SJCRH30 (cell line): ENCODE data around the gene KRTAP1-4. TPM values are rescaled to one million over a fixed set of nuclear protein-coding genes. Genes with fewer than 3 reads are reported as not detected.

Source experiments
- DNase-seq, 2 experiments: peaks; one replicate each; pipeline ENCODE4 v3.0.0-alpha.2; 2015 to 2020
- H3K27ac ChIP-seq: fragments of 250-450 bp; sonication (Bioruptor Pico); 2 replicates; pipeline ENCODE4 v1.5.1; 2020; ENCODE audit warnings: mild to moderate bottlenecking, moderate library complexity
- H3K27me3 ChIP-seq: fragments of 250-450 bp; sonication (Bioruptor Pico); 2 replicates; pipeline ENCODE4 v1.5.1; 2020; ENCODE audit warnings: mild to moderate bottlenecking, moderate library complexity
- H3K36me3 ChIP-seq: fragments of 250-450 bp; sonication (Bioruptor Pico); 2 replicates; pipeline ENCODE4 v1.5.1; 2020; ENCODE audit warnings: mild to moderate bottlenecking, moderate library complexity
- H3K4me1 ChIP-seq: fragments of 250-450 bp; sonication (Bioruptor Pico); 2 replicates; pipeline ENCODE4 v1.5.1; 2020; ENCODE audit warnings: mild to moderate bottlenecking, moderate library complexity
- H3K4me3 ChIP-seq: fragments of 250-450 bp; sonication (Bioruptor Pico); 2 replicates; pipeline ENCODE4 v1.5.1; 2020; ENCODE audit warnings: mild to moderate bottlenecking, moderate library complexity
- H3K9me3 ChIP-seq: fragments of 250-450 bp; sonication (Bioruptor Pico); replicated peaks from 2 replicates; pipeline ENCODE4 v1.5.1; 2020; ENCODE audit warnings: mild to moderate bottlenecking, moderate library complexity
- total RNA-seq: library from RNA; depleted of rRNA; stranded (reverse); fragments of >200 nt; shearing (Covaris generic); gene quantifications from 2 replicates; pipeline ENCODE4 v1.2.3, GENCODE V29; 2014

Gene KRTAP1-4
- total RNA-seq, 1 experiment from 2014 or later, result not detected

GRCh38 chr17:41024697-41025096 lies 5.3 kb downstream of the KRTAP1-4 start:
- DNase-seq, result no peak
- H3K9me3 ChIP-seq, result 0 out of 2 replicates have a peak, but pooled peaks cover 5% of the 10 kb centered on the region
- H3K4me3 ChIP-seq, result no peak overlapping the region
- H3K36me3 ChIP-seq, result no peaks in the 10 kb centered on the region
- H3K4me1 ChIP-seq, result no peaks in the 10 kb centered on the region
- no peaks in the 10 kb centered on the region for H3K27me3 ChIP-seq
- H3K27ac ChIP-seq, result no peak overlapping the region

GRCh38 chr17:41020336-41020735 lies 9.7 kb downstream of the KRTAP1-4 start:
- DNase-seq, result no peak
- Histone ChIP-seq H3K4me3 (no peak overlapping the region), H3K36me3 (no peaks in the 10 kb centered on the region), H3K27me3 (no peaks in the 10 kb centered on the region), H3K9me3 (0 out of 2 replicates have a peak, but pooled peaks cover 5% of the 10 kb centered on the region), H3K4me1 (no peaks in the 10 kb centered on the region), H3K27ac (no peak overlapping the region)

DNA sequence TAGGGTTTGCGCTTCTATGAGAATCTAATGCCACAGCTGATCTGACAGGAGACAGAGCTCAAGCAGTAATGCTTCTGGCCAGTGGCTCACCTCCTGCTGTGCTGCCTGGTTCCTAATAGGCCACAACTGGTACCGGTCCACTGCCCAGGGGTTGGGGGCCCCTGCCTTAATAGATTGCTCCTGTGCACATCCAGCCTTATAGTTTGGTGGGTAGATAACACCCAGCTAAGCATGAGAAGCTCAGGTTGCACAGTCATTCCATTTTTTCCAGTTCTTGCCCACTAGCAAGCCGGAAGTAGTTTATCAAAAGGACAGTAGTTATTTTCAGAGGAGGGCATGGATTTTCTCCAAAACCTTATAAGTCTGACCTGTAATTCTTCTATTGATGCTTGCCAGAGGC lies 10.6 kb downstream of the KRTAP1-4 start:
- H3K9me3 ChIP-seq, result 0 out of 2 replicates have a peak, but pooled peaks cover 5% of the 10 kb centered on the region
- DNase-seq, result no peak
- no peak overlapping the region for H3K27ac ChIP-seq
- no peaks in the 10 kb centered on the region for H3K27me3 ChIP-seq
- no peaks in the 10 kb centered on the region for H3K36me3 ChIP-seq
- no peaks in the 10 kb centered on the region for H3K4me1 ChIP-seq
- H3K4me3 ChIP-seq, result no peak overlapping the region

GRCh38 chr17:41018541-41018940 lies 11.5 kb downstream of the KRTAP1-4 start:
- Histone ChIP-seq H3K4me3 (no peak overlapping the region), H3K4me1 (peaks cover 8% of the 10 kb centered on the region), H3K27me3 (no peaks in the 10 kb centered on the region), H3K9me3 (0 out of 2 replicates have a peak, but pooled peaks cover 5% of the 10 kb centered on the region), H3K27ac (no peak overlapping the region), H3K36me3 (no peaks in the 10 kb centered on the region)
- no peak for DNase-seq

DNA sequence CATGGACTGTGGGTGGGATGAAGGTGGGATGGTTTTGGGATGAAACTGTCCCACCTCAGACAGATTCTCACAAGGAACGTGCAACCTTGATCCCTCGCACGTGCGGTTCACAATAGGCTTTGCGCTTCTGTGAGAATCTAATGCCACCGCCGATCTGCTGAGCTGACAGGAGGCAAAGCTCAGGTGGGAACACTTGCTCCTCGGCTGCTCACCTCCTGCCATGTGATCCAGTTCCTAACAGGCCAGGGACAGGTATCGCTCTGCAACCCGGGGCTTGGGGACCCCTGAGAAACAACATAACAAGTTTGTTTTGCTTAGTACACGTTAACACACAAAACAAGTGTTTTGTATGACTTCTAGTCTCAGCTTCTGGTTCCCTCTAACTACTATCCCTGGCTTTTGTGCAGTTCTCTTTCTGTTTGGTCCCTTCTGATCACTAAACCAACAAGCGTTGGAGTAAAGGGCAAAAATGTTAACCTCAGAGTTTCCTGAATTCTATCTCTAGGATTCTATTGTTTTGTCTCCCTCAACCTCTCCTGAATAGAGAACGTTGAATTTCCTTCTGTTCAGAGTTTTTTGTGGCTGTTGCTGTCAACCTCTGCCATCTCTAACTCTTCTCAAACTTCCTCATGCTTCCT lies 13.3 kb downstream of the KRTAP1-4 start:
- H3K4me1 ChIP-seq, result peaks cover 17% of the 10 kb centered on the region
- H3K27ac ChIP-seq, result no peak overlapping the region
- H3K9me3 ChIP-seq, result no peaks in the 10 kb centered on the region
- H3K36me3 ChIP-seq, result no peaks in the 10 kb centered on the region
- no peaks in the 10 kb centered on the region for H3K27me3 ChIP-seq
- no peak overlapping the region for H3K4me3 ChIP-seq
- DNase-seq, result no peak

DNA sequence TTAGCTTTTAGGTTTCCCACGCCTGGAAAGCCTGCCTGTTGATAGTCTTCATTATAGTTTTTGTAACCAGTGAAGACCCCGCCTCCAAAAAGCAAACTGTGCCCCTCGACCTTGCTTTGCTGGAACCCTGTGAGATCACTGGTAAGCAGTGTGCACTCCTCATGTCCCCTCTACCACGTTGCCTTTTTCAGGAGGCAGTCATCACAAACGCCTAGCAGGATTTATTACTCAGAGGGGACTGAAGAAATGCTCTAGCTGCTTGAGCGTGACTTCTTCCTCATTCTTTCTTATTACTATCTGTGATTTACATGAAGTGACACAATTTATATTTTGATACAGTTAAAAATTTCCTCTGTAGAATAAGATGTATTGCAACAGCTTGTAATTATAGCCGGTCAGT lies 14.5 kb downstream of the KRTAP1-4 start:
- no peak overlapping the region for H3K4me3 ChIP-seq
- no peaks in the 10 kb centered on the region for H3K9me3 ChIP-seq
- H3K4me1 ChIP-seq, result peaks cover 17% of the 10 kb centered on the region
- H3K27ac ChIP-seq, result no peak overlapping the region
- DNase-seq, result no peak
- no peaks in the 10 kb centered on the region for H3K36me3 ChIP-seq
- no peaks in the 10 kb centered on the region for H3K27me3 ChIP-seq

DNA sequence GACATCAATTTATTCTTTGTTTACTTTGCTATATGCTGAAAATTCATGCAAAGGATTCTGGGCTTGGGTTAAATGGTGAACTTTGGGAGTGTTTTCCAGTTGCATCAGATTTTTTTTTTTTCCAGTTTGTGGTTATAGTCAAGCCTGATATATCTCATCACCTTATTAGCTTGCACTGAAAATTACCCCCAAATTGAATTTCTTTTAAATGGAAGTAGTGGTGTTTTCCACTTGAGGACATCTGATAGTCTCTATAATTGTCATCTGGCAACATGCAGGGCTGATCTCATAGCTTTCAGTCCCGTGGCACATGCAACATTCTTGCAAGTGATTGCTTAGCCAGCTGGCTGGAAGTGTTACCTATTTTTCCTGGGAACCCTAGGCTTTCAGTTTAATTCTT lies 16.4 kb downstream of the KRTAP1-4 start:
- no peaks in the 10 kb centered on the region for H3K9me3 ChIP-seq
- H3K36me3 ChIP-seq, result no peaks in the 10 kb centered on the region
- H3K4me3 ChIP-seq, result no peak overlapping the region

GRCh38 chr17:41013181-41013580 lies 16.8 kb downstream of the KRTAP1-4 start:
- Histone ChIP-seq H3K27ac (peak overlapping the region; percentile 55), H3K36me3 (no peaks in the 10 kb centered on the region), H3K9me3 (no peaks in the 10 kb centered on the region), H3K27me3 (no peaks in the 10 kb centered on the region), H3K4me1 (peaks cover 17% of the 10 kb centered on the region), H3K4me3 (no peak overlapping the region)
- DNase-seq, result no peak

More for the DNA sequence above, 16.4 kb downstream of the KRTAP1-4 start:
- Histone ChIP-seq H3K27ac (peak overlapping the region; percentile 55; the same call in 1 of the 2 replicates), H3K4me1 (peaks cover 17% of the 10 kb centered on the region), H3K27me3 (no peaks in the 10 kb centered on the region)
- peak; percentile 24 to 49 for DNase-seq

DNA sequence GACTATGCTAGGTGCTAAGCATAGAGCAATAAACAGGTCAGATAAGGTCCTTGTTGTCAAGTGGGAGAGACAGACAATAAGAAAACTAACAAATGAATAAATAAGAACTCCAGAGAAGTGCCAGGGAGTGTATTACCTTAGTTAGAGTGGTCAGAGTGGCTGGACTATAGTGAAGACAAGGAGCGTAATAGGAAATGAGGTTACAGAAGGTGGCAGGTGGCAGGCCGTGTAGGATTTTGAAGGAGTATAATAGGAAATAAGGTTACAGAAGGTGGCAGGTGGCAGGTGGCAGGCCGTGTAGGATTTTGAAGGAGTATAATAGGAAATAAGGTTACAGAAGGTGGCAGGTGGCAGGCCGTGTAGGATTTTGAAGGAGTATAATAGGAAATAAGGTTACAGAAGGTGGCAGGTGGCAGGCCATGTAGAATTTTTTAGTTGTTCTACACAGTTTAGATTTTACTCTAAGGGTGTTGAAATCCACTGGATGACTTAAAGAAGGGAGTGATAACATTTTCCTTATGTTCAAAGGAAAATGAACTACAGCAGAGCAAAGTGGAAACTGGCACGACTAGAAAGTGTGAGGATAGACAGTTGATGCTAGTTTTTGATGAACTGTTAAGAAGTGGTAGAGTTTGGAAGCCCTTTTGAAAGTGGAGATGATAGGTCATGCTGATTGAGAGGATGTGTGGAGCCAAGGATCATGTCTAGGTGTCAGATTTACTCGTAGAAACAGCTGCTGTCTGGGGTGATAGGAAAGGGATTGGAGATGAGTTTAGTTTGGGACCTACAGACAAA lies 17.5 kb downstream of the KRTAP1-4 start:
- Histone ChIP-seq H3K27me3 (no peaks in the 10 kb centered on the region), H3K27ac (peak overlapping the region; percentile 55), H3K4me3 (no peak overlapping the region), H3K9me3 (no peaks in the 10 kb centered on the region), H3K36me3 (no peaks in the 10 kb centered on the region), H3K4me1 (peaks cover 17% of the 10 kb centered on the region)
- peak; percentile 21 to 71 for DNase-seq

- H3K9me3 ChIP-seq, result no peaks in the 10 kb centered on the region
- H3K4me3 ChIP-seq, result no peak overlapping the region
- DNase-seq, result no peak
- no peaks in the 10 kb centered on the region for H3K36me3 ChIP-seq
- peaks cover 17% of the 10 kb centered on the region for H3K4me1 ChIP-seq
- no peak overlapping the region for H3K27ac ChIP-seq
- no peaks in the 10 kb centered on the region for H3K27me3 ChIP-seq
These were observed 19.6 kb downstream of the KRTAP1-4 start for GRCh38 chr17:41010441-41010840.

- Histone ChIP-seq H3K27ac (no peak overlapping the region), H3K9me3 (no peaks in the 10 kb centered on the region), H3K36me3 (no peaks in the 10 kb centered on the region), H3K27me3 (no peaks in the 10 kb centered on the region), H3K4me3 (no peak overlapping the region), H3K4me1 (peaks cover 17% of the 10 kb centered on the region)
- no peak for DNase-seq
These were observed 20.1 kb downstream of the KRTAP1-4 start for GRCh38 chr17:41009936-41010335.

DNA sequence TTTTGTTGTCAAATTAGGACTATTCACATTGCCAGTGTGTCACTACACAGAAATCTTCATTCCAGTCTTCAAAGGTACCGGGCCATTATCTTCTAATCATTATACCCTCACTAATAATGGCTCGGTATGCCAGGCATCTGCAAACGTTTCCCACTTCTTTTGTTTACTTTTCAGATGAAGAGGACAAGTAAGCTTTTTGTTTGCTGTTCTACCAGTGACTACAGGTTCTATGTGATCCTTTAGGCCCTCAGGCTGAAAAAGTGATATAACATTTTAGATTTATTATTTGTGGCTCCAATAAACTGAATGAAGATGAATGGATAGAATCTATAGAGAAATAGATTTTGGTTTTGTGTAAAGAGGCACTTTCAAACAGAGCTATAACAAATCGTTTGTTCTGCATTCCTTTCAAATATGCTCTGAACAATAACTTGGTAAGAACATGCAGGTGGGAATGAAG lies 20.7 kb downstream of the KRTAP1-4 start:
- DNase-seq, result no peak
- Histone ChIP-seq H3K27ac (no peak overlapping the region), H3K36me3 (no peaks in the 10 kb centered on the region), H3K4me3 (no peak overlapping the region), H3K27me3 (no peaks in the 10 kb centered on the region), H3K9me3 (no peaks in the 10 kb centered on the region), H3K4me1 (peaks cover 17% of the 10 kb centered on the region)

DNA sequence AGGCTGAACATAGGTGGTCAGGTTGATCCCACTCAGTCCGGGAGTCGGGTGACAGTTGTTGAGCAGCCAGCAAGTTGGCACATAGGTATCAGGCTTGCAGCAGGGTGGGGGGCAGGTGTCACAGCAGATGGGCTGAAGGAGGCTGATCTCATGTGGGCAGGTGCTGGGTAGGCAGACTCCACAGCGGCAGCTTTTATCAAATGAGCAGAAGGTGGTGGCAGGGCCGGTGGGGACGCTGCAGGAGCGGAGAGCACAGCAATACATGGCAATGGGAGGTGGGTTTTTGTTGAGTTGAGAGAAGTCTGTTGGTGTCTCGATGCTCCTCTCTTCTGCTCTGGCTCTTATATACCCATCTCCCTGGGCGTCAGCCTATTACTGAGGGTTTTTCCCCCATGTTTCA lies 21.2 kb downstream of the KRTAP1-4 start, which contains the start of gene KRTAP3-1:
TSS of gene KRTAP3-1 (minus strand) at position 318 of the 400 bp plus-strand sequence. CDS start at position 264, 54 bp downstream.
- peaks cover 13% of the 10 kb centered on the region for H3K4me1 ChIP-seq
- DNase-seq, result no peak
- no peaks in the 10 kb centered on the region for H3K9me3 ChIP-seq
- H3K27me3 ChIP-seq, result no peaks in the 10 kb centered on the region
- no peak within 1 kb of the TSS for H3K4me3 ChIP-seq
- no peaks in the 10 kb centered on the region for H3K36me3 ChIP-seq
- H3K27ac ChIP-seq, result no peak within 1 kb of the TSS

DNA sequence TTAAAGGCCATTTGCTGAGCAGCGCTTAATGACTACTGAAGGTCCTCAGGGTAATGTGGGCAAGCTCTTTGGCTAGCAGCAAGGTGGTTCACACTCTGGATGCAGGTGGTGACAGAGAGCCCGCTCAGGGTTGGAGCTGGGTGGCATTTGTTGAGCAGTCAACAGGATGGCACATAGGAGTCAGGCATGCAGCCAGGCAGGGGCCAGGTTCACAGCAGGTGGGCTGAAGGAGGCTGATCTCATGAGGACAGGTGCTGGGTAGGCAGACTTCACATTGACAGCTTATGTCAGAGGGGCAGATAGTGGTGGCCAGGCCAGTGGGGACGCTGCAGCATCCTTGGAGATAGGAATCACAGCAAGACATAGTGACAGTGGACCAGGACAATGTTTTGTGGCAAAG lies 25.6 kb downstream of the KRTAP1-4 start:
- H3K4me1 ChIP-seq, result no peaks in the 10 kb centered on the region; the same call in 1 of the 2 replicates
- no peak for DNase-seq
- H3K4me3 ChIP-seq, result no peak overlapping the region
- H3K9me3 ChIP-seq, result no peaks in the 10 kb centered on the region
- no peaks in the 10 kb centered on the region for H3K27me3 ChIP-seq
- no peaks in the 10 kb centered on the region for H3K36me3 ChIP-seq
- no peak overlapping the region for H3K27ac ChIP-seq

- H3K4me1 ChIP-seq, result no peaks in the 10 kb centered on the region
- no peak overlapping the region for H3K4me3 ChIP-seq
- H3K36me3 ChIP-seq, result no peaks in the 10 kb centered on the region
- no peak overlapping the region for H3K27ac ChIP-seq
- H3K27me3 ChIP-seq, result no peaks in the 10 kb centered on the region
- H3K9me3 ChIP-seq, result no peaks in the 10 kb centered on the region
- no peak for DNase-seq
These were observed 26.1 kb downstream of the KRTAP1-4 start for GRCh38 chr17:41003926-41004325.
